AG09319 (cell line): ENCODE results near the gene NMT2.

Source experiments
- DNase-seq: peaks from one replicate; pipeline ENCODE4 v3.0.0-alpha.2; 2010; ENCODE audit warnings: low read depth; ENCODE audit errors: extremely low read depth
- CTCF ChIP-seq: IDR thresholded peaks from 2 replicates; pipeline ENCODE4 v1.5.1; 2011; ENCODE audit warnings: low read depth, mild to moderate bottlenecking, inconsistent platforms, low read length, moderate library complexity

NMT2 gene

GRCh38 chr10:15167411-15168290, 842 bp downstream of the NMT2 start:
- peak; percentile 61 for TF ChIP-seq CTCF
- no peak for DNase-seq

DNA sequence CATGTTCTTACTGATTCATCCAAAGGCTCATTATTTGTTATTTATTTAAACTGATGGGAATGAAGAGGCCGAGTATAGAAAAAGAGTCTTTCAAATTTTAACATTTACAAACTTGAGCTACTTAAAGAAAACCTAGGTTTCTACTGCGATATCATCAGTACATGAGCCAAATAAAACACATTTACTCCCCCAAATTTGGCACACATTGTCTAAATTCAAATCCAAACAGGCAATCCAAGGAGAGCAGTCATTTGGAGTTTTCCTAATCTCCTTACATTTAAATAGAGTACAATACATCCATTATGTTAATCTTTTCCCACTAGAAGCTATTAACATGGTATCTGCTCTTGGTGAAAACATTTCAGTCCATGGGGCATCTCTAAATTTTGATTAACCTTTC, 2.2 kb downstream of the NMT2 start:
- no peak for DNase-seq

GRCh38 chr10:15163253-15163828, 5.2 kb downstream of the NMT2 start:
- no peak for TF ChIP-seq CTCF
- DNase-seq = no peak

More for the DNA sequence above, 2.2 kb downstream of the NMT2 start:
- TF ChIP-seq CTCF = no peak

DNA sequence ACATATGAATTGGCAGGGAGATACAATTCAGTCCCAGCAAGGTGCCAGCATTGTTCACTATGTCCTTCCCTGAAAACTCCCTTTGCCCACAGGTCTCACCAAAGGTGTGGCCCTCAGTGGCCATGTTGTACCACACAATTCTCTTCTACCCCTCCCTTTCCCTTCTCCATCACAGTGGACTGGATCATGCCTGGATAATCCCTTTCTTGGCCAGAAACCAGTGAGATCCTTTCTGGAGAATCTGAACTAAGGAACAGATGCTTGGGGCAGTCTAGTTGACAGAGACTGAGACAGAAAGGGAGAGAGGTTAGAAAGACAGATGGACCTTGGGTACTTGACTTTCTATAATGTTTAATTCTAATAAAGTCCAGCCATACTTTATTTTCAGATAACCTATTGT, 9.5 kb downstream of the NMT2 start:
- DNase-seq = no peak
- TF ChIP-seq CTCF = no peak

DNA sequence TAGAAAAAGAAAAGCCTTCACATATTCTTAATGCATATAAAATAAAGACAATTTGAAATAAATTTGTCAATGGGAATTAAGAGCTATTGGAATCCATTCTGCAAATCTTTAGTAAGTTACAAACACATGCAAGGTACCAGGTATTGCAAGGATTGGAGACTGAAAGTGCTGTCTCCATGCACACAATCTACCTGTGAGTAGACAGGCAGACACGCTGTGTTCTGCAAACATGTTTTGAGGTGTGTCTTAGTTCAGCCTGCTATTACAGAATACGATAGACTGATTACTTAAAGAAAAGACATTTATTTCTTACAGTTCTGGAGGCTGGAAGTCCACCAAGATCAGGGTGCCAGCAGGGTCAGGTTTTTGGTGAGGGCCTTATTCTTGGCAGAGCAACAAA, 10.0 kb downstream of the NMT2 start:
- no peak for TF ChIP-seq CTCF
- no peak for DNase-seq

GRCh38 chr10:15155978-15156656, 12.4 kb downstream of the NMT2 start:
- DNase-seq = no peak
- no peak for TF ChIP-seq CTCF

DNA sequence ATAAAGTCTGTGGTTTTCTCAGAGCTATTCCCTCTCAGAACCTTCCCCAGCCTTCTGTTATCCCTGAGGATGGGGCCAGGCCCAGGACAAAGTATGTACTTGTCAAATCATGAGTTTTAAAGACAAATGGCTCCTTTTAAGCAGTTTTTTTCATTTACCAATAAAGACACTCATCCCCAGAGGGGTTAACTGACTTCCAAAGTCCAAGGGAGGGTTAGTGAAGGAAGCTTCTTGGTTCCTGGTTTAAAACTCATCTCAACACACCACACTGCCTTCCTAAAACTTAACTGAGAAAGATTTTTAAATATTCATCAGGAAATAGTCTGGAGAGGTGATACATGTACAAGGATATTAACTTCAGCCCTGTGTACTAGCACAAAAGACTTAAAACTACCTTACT, 15.9 kb downstream of the NMT2 start:
- no peak for TF ChIP-seq CTCF
- no peak for DNase-seq
